Loucy (cell line): ENCODE results near the gene MIA.

Experiments
- H2AFZ ChIP-seq: fragments of 200-600 bp; sonication (generic); 2 replicates; pipeline ENCODE4 v1.6.0; 2016; ENCODE audit warnings: antibody characterized with exemption, mild to moderate bottlenecking, low read length, moderate library complexity
- H3F3A ChIP-seq: fragments of 200-600 bp; 2 replicates; pipeline ENCODE4 v1.6.0; 2016; ENCODE audit warnings: antibody characterized with exemption, low read depth, mild to moderate bottlenecking
- H3K27me3 ChIP-seq: fragments of 200-600 bp; sonication (generic); 2 replicates; pipeline ENCODE4 v1.6.1; 2014; ENCODE audit warnings: low read length, mild to moderate bottlenecking; ENCODE audit not compliant: insufficient read depth, poor library complexity, severe bottlenecking
- H3K36me3 ChIP-seq: fragments of 200-600 bp; sonication (generic); 2 replicates; pipeline ENCODE4 v1.6.1; 2016; ENCODE audit warnings: low read length; ENCODE audit not compliant: insufficient read depth
- H3K4me1 ChIP-seq: fragments of 200-600 bp; sonication (generic); 2 replicates; pipeline ENCODE4 v1.5.1; 2014; ENCODE audit warnings: low read length, mild to moderate bottlenecking; ENCODE audit not compliant: insufficient read depth, poor library complexity, severe bottlenecking
- H3K4me2 ChIP-seq: fragments of 200-600 bp; sonication (generic); 2 replicates; pipeline ENCODE4 v1.6.0; 2014; ENCODE audit warnings: antibody characterized with exemption, low read length, low read depth, mild to moderate bottlenecking; ENCODE audit not compliant: poor library complexity, severe bottlenecking
- H3K4me3 ChIP-seq: fragments of 200-600 bp; sonication (generic); 2 replicates; pipeline ENCODE4 v1.5.1; 2014; ENCODE audit warnings: low read length, mild to moderate bottlenecking, mixed read lengths; ENCODE audit not compliant: poor library complexity, severe bottlenecking
- H3K79me2 ChIP-seq: fragments of 200-600 bp; sonication (generic); 2 replicates; pipeline ENCODE4 v1.6.1; 2014; ENCODE audit warnings: low read length; ENCODE audit not compliant: insufficient read depth
- H3K9ac ChIP-seq: fragments of 200-600 bp; sonication (generic); 2 replicates; pipeline ENCODE4 v1.6.0; 2014; ENCODE audit warnings: mild to moderate bottlenecking, low read depth, low read length, moderate library complexity; ENCODE audit not compliant: poor library complexity, severe bottlenecking
- H3K9me2 ChIP-seq: fragments of 200-600 bp; sonication (generic); replicated peaks from 2 replicates; pipeline ENCODE4 v1.6.1; 2016; ENCODE audit warnings: low read depth, low read length, mixed read lengths
- H3K9me3 ChIP-seq: fragments of 200-600 bp; sonication (generic); 2 replicates; pipeline ENCODE4 v1.6.1; 2014; ENCODE audit warnings: mild to moderate bottlenecking, antibody characterized with exemption, low read length, low read depth; ENCODE audit not compliant: insufficient read depth
- H4K20me1 ChIP-seq: fragments of 200-600 bp; sonication (generic); 2 replicates; pipeline ENCODE4 v1.6.0; 2014; ENCODE audit warnings: antibody characterized with exemption, low read length, mild to moderate bottlenecking; ENCODE audit not compliant: insufficient read depth, poor library complexity, severe bottlenecking
- EZH2phosphoT487 ChIP-seq: fragments of 200-600 bp; IDR thresholded peaks from 2 replicates; pipeline ENCODE4 v1.6.1; 2018; ENCODE audit warnings: antibody characterized with exemption, mild to moderate bottlenecking, moderate library complexity, borderline replicate concordance
- TF ChIP-seq, protein P1 (sequence below): fragments of 200-600 bp; sonication (generic); conservative IDR thresholded peaks from 2 replicates; pipeline ENCODE4 v1.5.1; 2014; ENCODE audit warnings: mild to moderate bottlenecking, antibody characterized with exemption, low read length

The MIA gene

DNA sequence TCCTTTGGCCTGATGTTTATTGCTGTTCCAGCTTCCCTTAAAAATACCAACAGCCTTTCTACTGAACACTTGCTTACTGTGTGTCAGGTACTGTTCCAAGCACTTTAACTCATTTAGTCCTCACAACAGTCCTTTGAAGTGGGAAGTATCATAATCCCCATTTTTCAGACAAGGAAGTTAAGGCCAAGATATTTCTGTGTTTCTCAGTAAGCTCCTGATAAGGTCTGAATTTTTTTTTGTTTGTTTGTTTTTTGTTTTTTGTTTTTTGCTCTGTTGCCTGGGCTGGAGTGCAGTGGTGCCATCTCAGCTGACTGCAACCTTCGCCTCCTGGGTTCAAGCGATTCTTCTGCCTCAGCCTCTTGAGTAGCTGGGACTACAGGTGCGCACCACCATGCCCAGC lies 16.8 kb upstream of the MIA start:
- no peaks in the 10 kb centered on the region for H3K27me3 ChIP-seq
- H3K4me1 ChIP-seq, result peaks cover 33% of the 10 kb centered on the region
- no peak for TF ChIP-seq EZH2phosphoT487
- TF ChIP-seq, protein P1, sequence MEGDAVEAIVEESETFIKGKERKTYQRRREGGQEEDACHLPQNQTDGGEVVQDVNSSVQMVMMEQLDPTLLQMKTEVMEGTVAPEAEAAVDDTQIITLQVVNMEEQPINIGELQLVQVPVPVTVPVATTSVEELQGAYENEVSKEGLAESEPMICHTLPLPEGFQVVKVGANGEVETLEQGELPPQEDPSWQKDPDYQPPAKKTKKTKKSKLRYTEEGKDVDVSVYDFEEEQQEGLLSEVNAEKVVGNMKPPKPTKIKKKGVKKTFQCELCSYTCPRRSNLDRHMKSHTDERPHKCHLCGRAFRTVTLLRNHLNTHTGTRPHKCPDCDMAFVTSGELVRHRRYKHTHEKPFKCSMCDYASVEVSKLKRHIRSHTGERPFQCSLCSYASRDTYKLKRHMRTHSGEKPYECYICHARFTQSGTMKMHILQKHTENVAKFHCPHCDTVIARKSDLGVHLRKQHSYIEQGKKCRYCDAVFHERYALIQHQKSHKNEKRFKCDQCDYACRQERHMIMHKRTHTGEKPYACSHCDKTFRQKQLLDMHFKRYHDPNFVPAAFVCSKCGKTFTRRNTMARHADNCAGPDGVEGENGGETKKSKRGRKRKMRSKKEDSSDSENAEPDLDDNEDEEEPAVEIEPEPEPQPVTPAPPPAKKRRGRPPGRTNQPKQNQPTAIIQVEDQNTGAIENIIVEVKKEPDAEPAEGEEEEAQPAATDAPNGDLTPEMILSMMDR, result no peak
- H3K4me3 ChIP-seq, result no peak overlapping the region
- no peaks in the 10 kb centered on the region for H3F3A ChIP-seq
- peaks cover 67% of the 10 kb centered on the region; the same call in 1 of the 2 replicates for H3K36me3 ChIP-seq
- no peak overlapping the region for H3K9ac ChIP-seq
- H3K9me3 ChIP-seq, result no peaks in the 10 kb centered on the region
- H3K4me2 ChIP-seq, result no peak overlapping the region
- no peak overlapping the region for H2AFZ ChIP-seq
- H4K20me1 ChIP-seq, result peaks cover 55% of the 10 kb centered on the region
- H3K79me2 ChIP-seq, result peaks cover 85% of the 10 kb centered on the region
- no peaks in the 10 kb centered on the region for H3K9me2 ChIP-seq

DNA sequence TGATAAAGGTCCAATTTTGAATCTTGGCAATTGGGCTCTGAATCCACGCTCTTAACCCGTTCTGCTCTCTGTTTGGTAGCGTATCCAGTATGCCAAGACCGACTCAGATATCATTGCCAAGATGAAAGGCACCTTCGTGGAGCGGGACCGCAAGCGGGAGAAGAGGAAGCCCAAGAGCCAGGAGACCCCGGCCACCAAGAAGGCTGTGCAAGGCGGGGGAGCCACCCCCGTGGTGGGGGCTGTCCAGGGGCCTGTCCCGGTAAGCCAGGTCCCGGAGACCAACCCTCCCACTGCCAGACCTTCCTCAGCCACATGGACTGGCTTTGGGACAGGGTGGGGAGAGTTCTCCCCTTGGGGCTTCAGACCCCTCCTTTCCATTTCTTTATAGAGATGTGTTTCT lies 16.0 kb upstream of the MIA start:
- Histone ChIP-seq H3K4me3 (no peak overlapping the region), H3K4me2 (no peak overlapping the region), H3K4me1 (peaks cover 29% of the 10 kb centered on the region), H4K20me1 (peaks cover 50% of the 10 kb centered on the region), H3K9me3 (no peaks in the 10 kb centered on the region), H3K27me3 (no peaks in the 10 kb centered on the region), H3K79me2 (peaks cover 77% of the 10 kb centered on the region), H3K9me2 (no peaks in the 10 kb centered on the region), H3F3A (no peaks in the 10 kb centered on the region), H3K36me3 (peaks cover 75% of the 10 kb centered on the region; the same call in 1 of the 2 replicates), H3K9ac (no peak overlapping the region), H2AFZ (no peak overlapping the region)
- no peak for TF ChIP-seq EZH2phosphoT487
- TF ChIP-seq, protein P1, result no peak

GRCh38 chr19:40762754-40763470 lies 12.4 kb upstream of the MIA start:
- Histone ChIP-seq H3K79me2 (peaks cover 44% of the 10 kb centered on the region), H3K4me3 (no peak overlapping the region), H3K4me1 (no peaks in the 10 kb centered on the region), H3K9me3 (no peaks in the 10 kb centered on the region), H2AFZ (no peak overlapping the region), H3F3A (no peaks in the 10 kb centered on the region), H3K9ac (no peak overlapping the region), H3K36me3 (peaks cover 81% of the 10 kb centered on the region; the same call in 1 of the 2 replicates), H3K4me2 (no peak overlapping the region), H4K20me1 (peaks cover 19% of the 10 kb centered on the region), H3K9me2 (no peaks in the 10 kb centered on the region), H3K27me3 (no peaks in the 10 kb centered on the region)
- no peak for TF ChIP-seq EZH2phosphoT487
- TF ChIP-seq, protein P1, result no peak
